Ovary (tissue), 9 donors: Measurements from ENCODE around the gene TIMM21. TPM values are rescaled to one million over a fixed set of nuclear protein-coding genes. Genes with fewer than 3 reads are reported as not detected.

Source experiments
- DNase-seq, 5 donors: peaks; one replicate each; pipeline ENCODE4 v3.0.0-alpha.2; 2019 to 2020
- H3K27ac ChIP-seq, 2 donors: fragments of 200-600 bp; one replicate each; pipeline versions ENCODE4 v1.5.1 to v1.8.0; 2019 to 2022
- H3K27me3 ChIP-seq: fragments of 200-600 bp; one replicate; pipeline ENCODE4 v1.8.0; 2022
- H3K36me3 ChIP-seq: fragments of 200-600 bp; sonication (generic); one replicate; pipeline ENCODE4 v1.5.1; 2019
- H3K4me1 ChIP-seq: one replicate; pipeline ENCODE4 v1.8.1; 2013; ENCODE audit warnings: mild to moderate bottlenecking, moderate library complexity; ENCODE audit not compliant: insufficient read depth
- H3K4me3 ChIP-seq: fragments of 200-600 bp; sonication (generic); one replicate; pipeline ENCODE4 v1.5.1; 2017
- H3K9me3 ChIP-seq, 2 donors: fragments of 200-600 bp in 1 of 2; sonication (generic) in 1 of 2; one replicate each; pipeline versions ENCODE4 v1.5.1 to v1.8.1; 2013 to 2019; ENCODE audit warnings: mild to moderate bottlenecking in 1 of 2, moderate library complexity in 1 of 2
- EP300 ChIP-seq: sonication (generic); formaldehyde crosslinking; IDR thresholded peaks from one replicate; pipeline ENCODE4 v1.6.1; 2017; ENCODE audit warnings: antibody characterized with exemption
- POLR2A ChIP-seq: fragments of 450-650 bp; IDR thresholded peaks from one replicate; pipeline ENCODE4 v1.6.1; 2017; ENCODE audit warnings: antibody characterized with exemption, mild to moderate bottlenecking, moderate library complexity
- WGBS, 3 donors: extraction: QIAGEN DNeasy Blood & Tissue Kit in 1 of 3; methylation state at CpG; one replicate each; pipeline versions ENCODE4 v1.1.5 to v1.1.7; 2013 to 2017; 5-methylcytosine and 5-hydroxymethylcytosine counted together
- intact Hi-C, 4 donors: fragments of 100-400 bp; cut with DNase I; formaldehyde crosslinking; loops; one replicate each; pipeline versions ENCODE4 v1.11.0 to v1.15.1; 2022 to 2023
- polyA plus RNA-seq, 2 donors: library from polyadenylated mRNA; stranded (reverse); fragments of 200-250 nt in 1 of 2; fragments of 350-450 nt in 1 of 2; fragmentation: Illumina TruSeq in 1 of 2; extraction: RNeasy Lipid Tissue Mini Kit (QIAGEN cat#74804) in 1 of 2; gene quantifications; one replicate each; pipeline ENCODE4 v1.2.3, GENCODE V29; 2013 to 2014
- total RNA-seq, 7 donors: library from RNA; depleted of rRNA in 2 of 7; stranded (reverse); fragments of >200 nt in 2 of 7; fragmentation: NEBNext Ultra II Directional in 3 of 7; extraction: Animal tissue kit (Norgen Biotek cat#: 25700) in 3 of 7; gene quantifications; one replicate each; pipeline versions ENCODE4 v1.1.0 to v1.2.4, GENCODE V29; 2016 to 2023
- TF ChIP-seq, protein P1 (sequence below), 3 donors: fragments of 450-650 bp in 2 of 3; fragments of 200-600 bp in 1 of 3; IDR thresholded peaks; one replicate each; pipeline versions ENCODE4 v1.5.1 to v1.8.0; 2016 to 2022; ENCODE audit warnings: antibody characterized with exemption in 3 of 3, mild to moderate bottlenecking in 1 of 3
- donor health status: DM: no; HTN: no; CAD: no; lungs with moderate emphysema.
- donor health status: DM: no; HTN: no; CAD: no.
- donor health status: Bipolar disorder and iron deficiency.
- donor health status: DM: yes; HTN: yes; CAD: no.
- donor health status: DM: no; HTN: no; CAD: no.
- donor health status: DM: yes; HTN: yes; CAD: no.

TIMM21 gene
- total and polyA plus RNA-seq, 9 donors, result 12.5 to 49.8 (median 22.9) TPM

DNA sequence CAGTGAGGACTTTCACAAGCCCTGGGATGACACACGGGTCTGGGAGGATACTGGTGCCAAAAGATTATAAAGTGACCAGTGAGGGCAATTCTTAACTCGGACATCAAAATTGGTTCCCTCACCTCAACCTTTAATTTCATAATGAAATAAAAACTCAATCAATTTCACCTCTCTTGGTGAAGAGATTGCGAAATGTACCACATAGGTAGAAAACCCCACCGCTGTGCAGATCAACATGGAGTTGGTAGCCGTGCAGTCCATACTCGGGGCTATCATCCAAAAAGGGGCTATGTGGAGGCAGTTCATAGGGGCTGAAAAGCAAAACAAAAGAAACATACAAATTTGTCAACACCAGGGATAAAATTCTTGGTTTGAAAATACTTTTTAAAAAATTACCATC lies 25.1 kb upstream of the TIMM21 start:
- Histone ChIP-seq H3K27me3 (no peaks in the 10 kb centered on the region), H3K36me3 (no peaks in the 10 kb centered on the region), H3K4me1 (no peaks in the 10 kb centered on the region), H3K4me3 (no peak overlapping the region), H3K27ac (no peak overlapping the region), H3K9me3 (no peaks in the 10 kb centered on the region)
- TF ChIP-seq POLR2A, result no peak
- no peak for TF ChIP-seq EP300
- TF ChIP-seq, protein P1, sequence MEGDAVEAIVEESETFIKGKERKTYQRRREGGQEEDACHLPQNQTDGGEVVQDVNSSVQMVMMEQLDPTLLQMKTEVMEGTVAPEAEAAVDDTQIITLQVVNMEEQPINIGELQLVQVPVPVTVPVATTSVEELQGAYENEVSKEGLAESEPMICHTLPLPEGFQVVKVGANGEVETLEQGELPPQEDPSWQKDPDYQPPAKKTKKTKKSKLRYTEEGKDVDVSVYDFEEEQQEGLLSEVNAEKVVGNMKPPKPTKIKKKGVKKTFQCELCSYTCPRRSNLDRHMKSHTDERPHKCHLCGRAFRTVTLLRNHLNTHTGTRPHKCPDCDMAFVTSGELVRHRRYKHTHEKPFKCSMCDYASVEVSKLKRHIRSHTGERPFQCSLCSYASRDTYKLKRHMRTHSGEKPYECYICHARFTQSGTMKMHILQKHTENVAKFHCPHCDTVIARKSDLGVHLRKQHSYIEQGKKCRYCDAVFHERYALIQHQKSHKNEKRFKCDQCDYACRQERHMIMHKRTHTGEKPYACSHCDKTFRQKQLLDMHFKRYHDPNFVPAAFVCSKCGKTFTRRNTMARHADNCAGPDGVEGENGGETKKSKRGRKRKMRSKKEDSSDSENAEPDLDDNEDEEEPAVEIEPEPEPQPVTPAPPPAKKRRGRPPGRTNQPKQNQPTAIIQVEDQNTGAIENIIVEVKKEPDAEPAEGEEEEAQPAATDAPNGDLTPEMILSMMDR (IDR thresholded peaks at IDR 0.05), result no peak
- WGBS, 3 donors, result 88 to 90% (median 90%) methylated on average over 6 of the region's 6 CpGs
- intact Hi-C loops, result no loop called here
- DNase-seq, result no peak

DNA sequence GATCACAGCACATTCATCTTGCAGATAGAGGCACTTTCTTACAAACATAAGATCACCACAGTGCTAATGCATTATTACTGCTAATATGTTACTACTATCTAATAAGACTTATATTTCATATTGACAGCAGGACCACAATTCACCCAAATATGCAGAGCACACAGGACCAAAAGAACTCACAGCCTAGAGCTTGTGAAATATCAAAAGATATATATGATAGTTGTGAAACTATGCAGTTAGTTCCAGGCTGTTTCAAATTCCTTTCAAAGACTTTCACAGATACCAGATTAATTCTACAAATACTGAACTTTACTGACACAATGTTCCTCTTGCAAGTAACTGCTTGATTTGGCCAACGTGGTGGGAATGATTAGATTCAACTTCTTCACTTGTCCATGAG lies 23.7 kb upstream of the TIMM21 start:
- intact Hi-C loops, result no loop called here
- no peak for TF ChIP-seq EP300
- H3K27ac ChIP-seq, result no peak overlapping the region
- no peaks in the 10 kb centered on the region for H3K9me3 ChIP-seq
- H3K27me3 ChIP-seq, result no peaks in the 10 kb centered on the region
- no peaks in the 10 kb centered on the region for H3K4me1 ChIP-seq
- DNase-seq, result no peak
- H3K4me3 ChIP-seq, result no peak overlapping the region
- 54 to 64% (median 63%) methylated on average over 1 of the region's 1 CpG for WGBS, 3 donors
- H3K36me3 ChIP-seq, result no peaks in the 10 kb centered on the region

DNA sequence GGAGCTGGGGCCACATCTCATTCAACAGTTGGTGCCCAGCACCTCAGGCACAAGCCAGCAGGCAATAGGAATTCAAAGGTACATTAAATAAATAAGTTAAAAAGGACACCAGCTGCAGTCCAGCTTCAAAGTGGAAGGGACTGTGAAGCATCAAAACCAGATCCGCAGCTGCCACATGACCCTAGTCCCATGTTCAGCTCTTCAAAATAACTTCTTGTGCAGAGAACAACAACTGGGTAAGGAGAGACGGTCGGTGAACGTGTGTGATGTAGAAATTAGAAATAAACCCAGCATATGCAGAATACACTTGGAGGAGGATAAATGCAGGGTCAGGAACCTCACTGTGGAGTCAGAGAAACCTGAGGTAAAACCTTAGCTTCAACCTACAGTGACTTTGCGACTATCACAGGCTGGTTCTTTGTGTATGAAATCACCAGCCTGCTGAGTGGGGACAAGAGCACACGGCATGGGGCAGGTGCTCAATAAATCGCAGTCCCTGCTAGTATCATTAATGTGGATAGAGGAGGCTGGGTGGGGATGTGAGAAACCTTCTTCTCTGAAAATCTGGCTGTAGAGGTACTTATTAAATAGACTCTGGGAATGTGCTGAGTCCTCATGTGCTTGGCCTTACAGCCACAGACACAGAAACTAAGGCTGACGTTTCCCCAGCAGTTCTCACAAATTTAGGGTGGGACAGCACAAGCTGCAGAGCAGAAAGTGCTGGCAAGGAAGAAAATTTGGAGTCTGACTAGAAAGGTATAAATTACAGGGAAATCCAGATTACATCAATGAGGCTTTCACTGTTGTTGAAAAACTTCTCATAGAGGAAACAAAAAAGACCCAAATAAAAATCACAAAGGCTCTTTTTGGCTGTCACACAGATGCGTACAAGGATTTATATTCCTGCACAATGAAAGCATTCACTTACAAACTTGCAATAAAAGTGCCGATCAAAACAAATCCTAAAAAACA lies 21.4 kb upstream of the TIMM21 start:
- H3K36me3 ChIP-seq, result no peaks in the 10 kb centered on the region
- no peaks in the 10 kb centered on the region for H3K9me3 ChIP-seq
- H3K4me3 ChIP-seq, result no peak overlapping the region
- H3K27me3 ChIP-seq, result no peaks in the 10 kb centered on the region
- DNase-seq, result no peak
- no peak overlapping the region for H3K27ac ChIP-seq
- H3K4me1 ChIP-seq, result no peaks in the 10 kb centered on the region
- intact Hi-C loops, result no loop called here
- no peak for TF ChIP-seq EP300
- TF ChIP-seq, protein P1 (IDR thresholded peaks at IDR 0.05), result no peak
- TF ChIP-seq POLR2A, result no peak
- WGBS, 3 donors, result 54 to 65% (median 61%) methylated on average over 10 of the region's 10 CpGs

DNA sequence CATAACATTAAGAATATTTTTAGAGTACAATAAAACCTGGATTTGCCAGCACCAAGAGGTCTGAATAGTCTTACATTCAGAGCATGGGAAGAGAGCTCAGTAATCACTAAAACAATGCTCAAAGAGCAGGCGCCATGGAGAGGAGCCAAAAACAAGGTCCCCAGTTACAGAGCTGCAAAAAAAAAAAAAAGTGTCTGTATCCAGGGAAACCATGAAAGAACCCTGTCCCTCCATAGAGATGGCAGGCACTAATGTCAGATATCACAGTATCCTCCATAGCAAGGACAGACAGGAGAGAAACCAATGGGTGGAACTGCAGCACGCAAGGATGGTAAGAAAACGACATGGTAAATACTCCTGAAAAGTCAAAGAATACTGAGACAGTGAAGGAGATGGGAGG lies 20.2 kb upstream of the TIMM21 start:
- Histone ChIP-seq H3K27ac (no peak overlapping the region), H3K27me3 (no peaks in the 10 kb centered on the region), H3K9me3 (no peaks in the 10 kb centered on the region), H3K4me3 (no peak overlapping the region), H3K4me1 (no peaks in the 10 kb centered on the region), H3K36me3 (no peaks in the 10 kb centered on the region)
- no peak for DNase-seq
- 73 to 78% (median 78%) methylated on average over 3 of the region's 3 CpGs for WGBS, 3 donors
- TF ChIP-seq EP300, result no peak
- TF ChIP-seq, protein P1 (IDR thresholded peaks at IDR 0.05), result no peak
- no peak for TF ChIP-seq POLR2A
- intact Hi-C loops, result no loop called here

DNA sequence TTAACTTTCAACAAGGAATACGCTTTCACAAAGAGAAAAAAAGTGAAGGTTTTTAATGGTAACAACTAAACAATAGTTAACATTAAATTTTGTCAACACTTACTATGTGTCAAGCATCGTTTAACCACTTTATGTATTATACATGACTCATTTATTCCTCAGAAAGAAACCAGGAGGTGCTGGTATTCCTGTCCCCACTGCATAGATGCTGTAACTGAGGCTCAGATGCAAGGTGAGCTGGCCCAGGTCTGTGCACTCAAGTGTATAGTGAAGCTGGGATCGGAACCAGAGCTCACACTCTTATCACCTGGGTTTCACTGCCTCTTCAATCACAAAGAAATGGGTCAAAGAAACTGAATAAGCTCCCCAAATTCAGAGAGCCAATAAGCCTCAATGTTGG lies 17.2 kb upstream of the TIMM21 start:
- Histone ChIP-seq H3K27me3 (no peaks in the 10 kb centered on the region), H3K36me3 (no peaks in the 10 kb centered on the region), H3K27ac (no peak overlapping the region), H3K9me3 (no peaks in the 10 kb centered on the region), H3K4me3 (no peak overlapping the region), H3K4me1 (no peaks in the 10 kb centered on the region)
- intact Hi-C loops, result no loop called here
- WGBS, 3 donors, result 88 to 91% (median 88%) methylated on average over 3 of the region's 3 CpGs
- no peak for DNase-seq
- TF ChIP-seq, protein P1 (IDR thresholded peaks at IDR 0.05), result no peak
- no peak for TF ChIP-seq POLR2A
- TF ChIP-seq EP300, result no peak
